GM21576 (cell line): ENCODE results near the gene CNOT4.
A peak's percentile ranks its signal among the peaks of the same experiment; 100 is the strongest.
"Not testable (repeated sequence)": the region's sequence is repeated elsewhere in the genome, so short reads cannot be mapped to it uniquely, and the experiment has no call there.

Source experiments
- ATAC-seq: cut with Tn5 transposase; IDR thresholded peaks from one replicate; pipeline ENCODE4 v1.9.1; 2021; ENCODE audit warnings: mild to moderate bottlenecking, moderate library complexity; ENCODE audit not compliant: unreplicated experiment

CNOT4 gene

DNA sequence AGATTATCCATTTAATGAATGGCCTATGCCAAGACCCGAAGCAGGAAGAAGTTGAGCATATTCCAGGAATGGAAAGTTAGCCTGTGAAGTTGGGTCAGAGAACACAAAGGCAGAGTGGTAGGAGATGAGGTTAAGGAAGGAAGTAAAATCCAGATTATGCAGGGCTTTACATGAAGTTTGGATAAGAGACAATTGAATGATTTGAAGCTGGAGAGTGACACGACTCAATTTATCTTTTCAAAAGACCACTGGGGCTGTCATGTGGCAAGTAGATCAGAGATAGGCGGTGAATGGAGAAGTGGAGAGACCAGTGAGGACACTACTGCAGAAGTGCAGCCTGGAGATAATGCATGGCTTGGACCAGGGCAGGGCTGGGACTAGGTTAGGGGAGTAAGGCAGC is 7.2 kb upstream of the CNOT4 start:
- ATAC-seq = no peak

DNA sequence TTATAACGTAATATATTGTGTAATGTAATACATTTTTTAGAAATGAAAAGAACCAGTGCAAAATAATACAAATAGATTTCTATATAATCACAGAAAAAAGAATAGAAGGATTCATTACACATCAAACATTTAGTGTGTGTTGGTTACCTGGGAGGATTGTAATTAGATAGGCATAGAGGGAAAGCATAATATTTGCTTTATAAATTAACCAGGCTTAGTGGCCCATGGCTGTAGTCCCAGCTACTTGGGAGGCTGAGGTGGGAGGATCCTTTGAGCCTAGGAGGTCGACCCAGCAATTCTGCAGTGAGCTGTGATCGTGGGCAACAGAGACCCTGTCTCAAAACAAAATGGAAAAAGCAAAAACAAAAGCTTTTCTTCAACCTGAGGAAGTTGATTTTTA is 5.0 kb upstream of the CNOT4 start:
- no peak for ATAC-seq

- peak; percentile 35 for ATAC-seq
Measured at GRCh38 chr7:135512135-135512887, 2.4 kb upstream of the CNOT4 start.

DNA sequence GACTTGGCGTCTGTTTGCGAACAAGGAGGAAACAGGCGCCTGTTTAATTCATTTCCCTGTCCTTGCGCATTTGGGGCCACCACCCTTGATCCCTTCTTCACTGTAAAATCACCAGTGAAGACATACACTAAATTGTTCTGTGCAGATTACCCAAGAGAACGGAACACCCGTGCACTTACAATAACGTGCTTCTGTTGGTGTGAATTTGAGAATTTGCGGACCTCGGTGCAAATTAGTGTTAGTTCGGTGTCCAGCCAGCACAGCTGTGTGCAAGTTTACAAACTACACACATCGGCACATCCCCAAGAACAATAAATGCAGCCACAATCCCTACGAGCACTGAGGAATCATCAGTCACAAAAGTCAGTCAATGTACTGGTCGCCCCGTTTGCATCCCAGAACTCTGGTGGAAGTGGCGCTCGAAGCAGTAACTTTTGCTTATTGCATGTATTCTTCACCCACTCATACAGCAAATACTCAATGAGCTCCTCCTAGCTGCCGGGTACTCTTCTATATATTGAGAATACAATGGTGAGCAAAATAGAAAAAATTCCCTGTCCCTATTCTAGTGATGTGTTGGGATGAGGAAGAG is 786 bp upstream of the CNOT4 start:
- no peak for ATAC-seq

- ATAC-seq = no peak
Measured at GRCh38 chr7:135509589-135509838, 388 bp downstream of the CNOT4 start.

DNA sequence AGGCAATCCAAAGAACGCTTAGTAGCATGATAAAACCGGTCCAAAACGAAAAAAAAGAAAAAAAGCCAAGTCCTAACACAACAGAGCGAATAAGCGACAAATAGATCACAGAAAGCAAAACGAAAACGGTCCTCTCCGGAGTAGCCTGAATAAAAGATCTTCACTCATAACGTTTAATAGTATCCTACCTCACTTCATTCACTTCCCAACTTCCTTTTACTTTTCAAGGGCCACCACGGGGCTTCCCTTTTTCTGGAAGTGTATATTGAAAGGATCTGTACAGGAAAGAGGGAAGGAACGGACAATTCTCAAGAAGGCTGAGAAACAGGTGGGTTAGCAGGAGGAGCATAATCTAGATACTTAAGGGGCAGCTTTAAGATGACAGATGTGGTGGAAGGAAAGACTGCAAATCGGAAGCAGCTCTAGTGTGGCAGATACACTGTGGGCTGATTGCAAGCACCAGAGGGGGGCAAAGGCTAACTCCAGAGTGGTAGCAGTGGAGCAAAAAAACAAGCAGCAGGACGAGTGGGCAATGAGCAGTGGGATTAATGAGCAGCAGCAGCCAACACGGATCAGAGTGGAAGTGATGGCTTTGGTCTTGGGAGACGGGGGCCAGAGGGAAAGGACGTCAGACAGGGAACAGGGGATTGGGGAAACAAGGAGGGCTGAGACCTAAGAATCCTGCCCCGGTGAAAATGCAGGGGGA is 866 bp downstream of the CNOT4 start:
- ATAC-seq = no peak

- ATAC-seq = no peak
Measured at GRCh38 chr7:135501402-135501801, 8.5 kb downstream of the CNOT4 start.

GRCh38 chr7:135499818-135500217 is 10.1 kb downstream of the CNOT4 start:
- no peak for ATAC-seq

- not testable (repeated sequence) for ATAC-seq
Measured at GRCh38 chr7:135497161-135497560, 12.7 kb downstream of the CNOT4 start.

- ATAC-seq = no peak
Measured at GRCh38 chr7:135493362-135493761, 16.5 kb downstream of the CNOT4 start.

DNA sequence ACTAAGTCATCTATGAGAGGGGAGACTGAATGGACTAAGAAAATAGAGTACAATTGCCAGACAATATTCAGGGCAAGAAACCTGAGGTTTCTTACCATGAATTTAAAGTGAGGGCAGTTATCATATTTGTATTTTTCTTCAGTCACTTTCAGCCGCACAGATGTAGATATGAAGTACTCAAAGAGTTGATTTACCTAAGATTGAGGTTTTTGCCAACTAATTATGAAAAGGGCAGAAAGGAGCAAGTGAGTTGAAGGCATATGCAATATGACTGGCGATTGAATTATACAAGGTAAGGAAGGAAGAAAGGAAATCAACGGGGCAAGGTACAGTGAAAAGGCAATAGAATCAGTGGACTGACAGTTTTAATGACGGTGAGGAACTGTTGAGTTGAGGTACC is 17.8 kb downstream of the CNOT4 start:
- no peak for ATAC-seq

DNA sequence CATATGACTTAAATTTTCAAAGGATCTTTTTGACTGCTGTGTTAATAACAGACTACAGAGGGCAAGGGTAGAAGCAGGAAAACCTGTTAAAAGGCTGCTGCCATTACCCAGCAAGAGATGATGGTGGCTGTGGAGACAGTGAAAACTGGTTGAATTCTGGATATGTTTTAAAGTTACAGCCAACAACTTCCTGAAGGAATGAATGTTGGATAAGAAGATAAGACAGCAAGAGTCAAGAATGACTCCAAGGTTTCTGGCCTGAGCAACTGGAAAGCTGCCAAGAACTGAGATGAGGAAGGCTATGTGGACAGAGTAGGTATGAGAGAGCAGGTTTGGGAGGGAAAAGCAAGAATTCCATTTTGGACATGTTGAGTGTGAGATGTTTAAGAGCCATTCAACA is 19.1 kb downstream of the CNOT4 start:
- no peak for ATAC-seq

DNA sequence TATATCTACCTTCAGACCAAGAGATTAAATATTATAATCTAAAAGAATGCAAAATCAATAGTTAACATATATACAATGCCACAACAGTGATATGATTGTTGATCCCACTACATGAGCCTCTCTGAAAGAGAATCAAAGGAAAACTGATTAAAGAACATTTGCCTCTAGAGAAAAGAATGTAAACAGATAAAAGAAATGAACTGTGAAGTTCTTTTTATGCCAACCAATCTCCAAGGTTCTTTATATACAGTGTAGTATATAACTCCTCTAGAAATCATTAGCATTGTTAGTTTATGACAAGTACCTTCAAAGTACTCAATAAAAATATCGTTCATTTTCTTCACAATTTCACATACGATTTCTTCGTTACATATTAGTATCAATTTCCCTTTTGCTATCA is 20.1 kb downstream of the CNOT4 start:
- ATAC-seq = no peak

GRCh38 chr7:135486261-135486920 is 23.5 kb downstream of the CNOT4 start:
- ATAC-seq = no peak

- no peak for ATAC-seq
Measured at GRCh38 chr7:135481598-135481979, 28.3 kb downstream of the CNOT4 start.

- no peak for ATAC-seq
Measured at GRCh38 chr7:135480966-135481597, 28.8 kb downstream of the CNOT4 start.

DNA sequence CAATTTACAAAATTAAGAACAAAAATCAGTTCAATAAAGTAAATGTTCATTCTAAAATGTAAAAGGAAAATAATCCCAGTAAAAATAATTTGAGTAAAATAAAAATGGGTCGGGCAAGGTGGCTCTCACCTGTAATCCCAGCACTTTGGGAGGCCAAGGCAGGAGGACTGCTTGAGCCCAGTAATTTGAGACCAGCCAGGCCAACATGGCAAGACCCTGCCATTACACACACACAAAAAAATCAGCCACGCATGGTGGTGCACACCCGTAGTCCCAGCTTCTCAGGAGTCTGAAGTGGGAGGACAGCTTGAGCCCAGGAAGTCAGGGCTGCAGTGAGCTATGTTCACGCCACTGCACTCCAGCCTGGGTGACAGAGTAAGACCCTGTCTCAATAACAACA is 34.4 kb downstream of the CNOT4 start:
- no peak for ATAC-seq

GRCh38 chr7:135469705-135470104 is 40.2 kb downstream of the CNOT4 start:
- not testable (repeated sequence) for ATAC-seq

DNA sequence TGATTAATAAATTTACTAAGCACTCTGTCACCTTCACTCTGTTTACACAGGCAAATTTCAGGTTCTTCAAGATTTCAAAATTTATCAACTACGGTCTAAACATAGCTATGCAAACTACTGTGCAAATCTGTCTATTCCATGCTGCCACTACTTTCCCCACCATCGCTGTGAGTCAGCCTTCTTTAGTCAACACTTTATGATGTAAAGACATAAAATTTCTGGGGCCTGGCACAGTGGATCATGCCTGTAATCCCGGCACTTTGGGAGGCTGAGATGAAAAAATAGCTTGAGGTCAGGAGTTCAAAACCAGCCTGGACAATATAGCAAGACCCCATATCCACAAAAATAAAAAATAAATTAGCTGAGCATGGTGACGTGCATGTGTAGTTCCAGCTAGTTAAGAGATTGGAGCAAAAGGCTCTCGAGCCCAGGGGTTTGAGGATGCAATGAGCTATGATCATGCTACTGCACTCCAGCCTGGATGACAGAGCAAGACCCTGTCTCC is 42.6 kb downstream of the CNOT4 start:
- ATAC-seq = no peak

- no peak for ATAC-seq
Measured at GRCh38 chr7:135466442-135467206, 43.3 kb downstream of the CNOT4 start.

GRCh38 chr7:135463908-135464307 is 46.0 kb downstream of the CNOT4 start:
- no peak for ATAC-seq
